ENCODE measurements around the gene TPCN2. TPM values are rescaled to one million over a fixed set of nuclear protein-coding genes. Genes with fewer than 3 reads are reported as not detected.
A peak's percentile ranks its signal among the peaks of the same experiment; 100 is the strongest.

Gene TPCN2
- total RNA-seq, 1 experiment from 2014 or later = 3.0 TPM

- DNase-seq (ENCODE audit: low read depth) = no peak
These were observed 63.2 kb downstream of the TPCN2 start for GRCh38 chr11:69111624-69112542.

- no peak for DNase-seq (ENCODE audit: low read depth)
These were observed 64.5 kb downstream of the TPCN2 start for GRCh38 chr11:69113226-69113625.

- DNase-seq (ENCODE audit: low read depth) = no peak
These were observed 65.1 kb downstream of the TPCN2 start for GRCh38 chr11:69113646-69114340.

GRCh38 chr11:69114362-69114761, 65.6 kb downstream of the TPCN2 start:
- no peak for DNase-seq (ENCODE audit: low read depth)

- DNase-seq (ENCODE audit: low read depth) = no peak
These were observed 66.2 kb downstream of the TPCN2 start for GRCh38 chr11:69114811-69115523.

- DNase-seq (ENCODE audit: low read depth) = no peak
These were observed 67.1 kb downstream of the TPCN2 start for GRCh38 chr11:69115586-69116560.

- no peak for DNase-seq (ENCODE audit: low read depth)
These were observed 67.9 kb downstream of the TPCN2 start for GRCh38 chr11:69116671-69117070.

GRCh38 chr11:69119190-69119589, 70.5 kb downstream of the TPCN2 start:
- DNase-seq (ENCODE audit: low read depth) = no peak

- no peak for DNase-seq (ENCODE audit: low read depth)
These were observed 71.6 kb downstream of the TPCN2 start for GRCh38 chr11:69120096-69120875.

- DNase-seq (ENCODE audit: low read depth) = no peak
These were observed 72.3 kb downstream of the TPCN2 start for GRCh38 chr11:69121021-69121420.

GRCh38 chr11:69121621-69122325, 73.0 kb downstream of the TPCN2 start:
- DNase-seq (ENCODE audit: low read depth) = no peak

- DNase-seq (ENCODE audit: low read depth) = no peak
These were observed 73.5 kb downstream of the TPCN2 start for GRCh38 chr11:69122326-69122629.

GRCh38 chr11:69122630-69123431, 74.1 kb downstream of the TPCN2 start:
- DNase-seq (ENCODE audit: low read depth) = peak; percentile 94

GRCh38 chr11:69123593-69124545, 75.1 kb downstream of the TPCN2 start:
- no peak for DNase-seq (ENCODE audit: low read depth)

GRCh38 chr11:69125861-69126260, 77.1 kb downstream of the TPCN2 start:
- DNase-seq (ENCODE audit: low read depth) = no peak

- DNase-seq (ENCODE audit: low read depth) = no peak
These were observed 77.6 kb downstream of the TPCN2 start for GRCh38 chr11:69126286-69126685.

- no peak for DNase-seq (ENCODE audit: low read depth)
These were observed 78.5 kb downstream of the TPCN2 start for GRCh38 chr11:69127081-69127850.
